HCT116 (cell line): ENCODE results near the gene CIAO1.

Experiments used
- CEBPB ChIP-seq: IDR thresholded peaks from 2 replicates; pipeline ENCODE4 v1.6.1; 2012; ENCODE audit warnings: low read depth
- EZH2 ChIP-seq: fragments of 200-600 bp; sonication (generic); IDR thresholded peaks from 2 replicates; pipeline ENCODE4 v1.6.1; 2017; ENCODE audit warnings: antibody characterized with exemption, mixed run types
- EZH2phosphoT487 ChIP-seq: fragments of 200-600 bp; IDR thresholded peaks from 2 replicates; pipeline ENCODE4 v1.6.1; 2018; ENCODE audit warnings: antibody characterized with exemption, borderline replicate concordance
- POLR2A ChIP-seq: IDR thresholded peaks from 2 replicates; pipeline ENCODE4 v1.7.0; 2011; ENCODE audit warnings: borderline replicate concordance; ENCODE audit not compliant: insufficient read depth, insufficient read length; ENCODE audit errors: extremely low read depth
- RAD21 ChIP-seq: IDR thresholded peaks from 2 replicates; pipeline ENCODE4 v1.6.1; 2012; ENCODE audit warnings: low read depth, mild to moderate bottlenecking
- REST ChIP-seq: IDR thresholded peaks from 2 replicates; pipeline ENCODE4 v1.6.1; 2012; ENCODE audit warnings: low read depth
- SIN3A ChIP-seq: IDR thresholded peaks from 2 replicates; pipeline ENCODE4 v1.6.1; 2012; ENCODE audit warnings: low read depth
- TCF7L2 ChIP-seq: IDR thresholded peaks from 2 replicates; pipeline ENCODE4 v1.7.0; 2011; ENCODE audit warnings: borderline replicate concordance, inconsistent platforms; ENCODE audit not compliant: insufficient read depth, insufficient read length; ENCODE audit errors: extremely low read depth
- TF ChIP-seq, protein P1 (sequence below), 3 experiments: fragments of 200-600 bp in 1 of 3; sonication (generic) in 1 of 3; IDR thresholded peaks in 2 of 3; conservative IDR thresholded peaks in 1 of 3; 2 replicates each; pipeline ENCODE4 v1.5.1; 2012 to 2017; ENCODE audit warnings: low read depth in 2 of 3, low read length in 2 of 3, antibody characterized with exemption in 1 of 3, borderline replicate concordance in 1 of 3, control low read depth in 1 of 3, mild to moderate bottlenecking in 1 of 3, mixed read lengths in 1 of 3, mixed run types in 1 of 3, moderate library complexity in 1 of 3; ENCODE audit not compliant: insufficient read depth in 1 of 3
- TF ChIP-seq, protein P2 (sequence below): IDR thresholded peaks from 2 replicates; pipeline ENCODE4 v1.6.1; 2012
- TF ChIP-seq, protein P3 (sequence below): IDR thresholded peaks from 2 replicates; pipeline ENCODE4 v1.6.1; 2012
- TF ChIP-seq, protein P4 (sequence below): IDR thresholded peaks from 2 replicates; pipeline ENCODE4 v1.6.1; 2011; ENCODE audit warnings: mild to moderate bottlenecking, low read length, moderate library complexity; ENCODE audit not compliant: insufficient replicate concordance; ENCODE audit errors: extremely low read depth

DNA sequence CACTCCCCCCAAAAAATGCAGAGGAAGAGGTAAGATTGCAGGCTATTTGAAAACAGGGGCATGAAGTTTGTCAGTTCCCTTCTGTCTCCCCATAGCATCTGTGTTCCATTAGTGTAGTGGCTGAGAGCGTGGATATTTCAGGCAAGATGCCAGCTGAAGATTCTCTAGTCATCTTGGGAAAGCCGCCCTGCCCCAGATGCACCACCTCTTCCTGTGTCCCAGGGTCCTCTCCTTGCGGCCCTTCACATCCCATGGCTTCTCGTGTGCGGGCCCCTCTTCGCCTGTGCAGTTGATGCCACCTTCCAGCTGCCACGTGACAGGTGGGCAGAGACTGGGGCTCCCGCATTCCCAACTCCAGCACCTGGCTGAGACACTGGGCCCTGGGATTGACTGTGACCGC is 16.4 kb upstream of the CIAO1 start:
- TF ChIP-seq POLR2A (no peak), REST (no peak), TCF7L2 (no peak), SIN3A (no peak), EZH2phosphoT487 (no peak), RAD21 (no peak), EZH2 (no peak), CEBPB (no peak)
- TF ChIP-seq, protein P1, sequence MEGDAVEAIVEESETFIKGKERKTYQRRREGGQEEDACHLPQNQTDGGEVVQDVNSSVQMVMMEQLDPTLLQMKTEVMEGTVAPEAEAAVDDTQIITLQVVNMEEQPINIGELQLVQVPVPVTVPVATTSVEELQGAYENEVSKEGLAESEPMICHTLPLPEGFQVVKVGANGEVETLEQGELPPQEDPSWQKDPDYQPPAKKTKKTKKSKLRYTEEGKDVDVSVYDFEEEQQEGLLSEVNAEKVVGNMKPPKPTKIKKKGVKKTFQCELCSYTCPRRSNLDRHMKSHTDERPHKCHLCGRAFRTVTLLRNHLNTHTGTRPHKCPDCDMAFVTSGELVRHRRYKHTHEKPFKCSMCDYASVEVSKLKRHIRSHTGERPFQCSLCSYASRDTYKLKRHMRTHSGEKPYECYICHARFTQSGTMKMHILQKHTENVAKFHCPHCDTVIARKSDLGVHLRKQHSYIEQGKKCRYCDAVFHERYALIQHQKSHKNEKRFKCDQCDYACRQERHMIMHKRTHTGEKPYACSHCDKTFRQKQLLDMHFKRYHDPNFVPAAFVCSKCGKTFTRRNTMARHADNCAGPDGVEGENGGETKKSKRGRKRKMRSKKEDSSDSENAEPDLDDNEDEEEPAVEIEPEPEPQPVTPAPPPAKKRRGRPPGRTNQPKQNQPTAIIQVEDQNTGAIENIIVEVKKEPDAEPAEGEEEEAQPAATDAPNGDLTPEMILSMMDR (IDR thresholded peaks at IDR 0.05 in 2 of 3, conservative IDR thresholded peaks at IDR 0.05 in 1 of 3; ENCODE audit: borderline replicate concordance in 1 of 3, insufficient read depth in 1 of 3, low read depth in 2 of 3, low read length in 2 of 3): no peak
- TF ChIP-seq, protein P2, sequence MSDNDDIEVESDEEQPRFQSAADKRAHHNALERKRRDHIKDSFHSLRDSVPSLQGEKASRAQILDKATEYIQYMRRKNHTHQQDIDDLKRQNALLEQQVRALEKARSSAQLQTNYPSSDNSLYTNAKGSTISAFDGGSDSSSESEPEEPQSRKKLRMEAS: no peak
- TF ChIP-seq, protein P3, sequence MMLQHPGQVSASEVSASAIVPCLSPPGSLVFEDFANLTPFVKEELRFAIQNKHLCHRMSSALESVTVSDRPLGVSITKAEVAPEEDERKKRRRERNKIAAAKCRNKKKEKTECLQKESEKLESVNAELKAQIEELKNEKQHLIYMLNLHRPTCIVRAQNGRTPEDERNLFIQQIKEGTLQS: no peak
- TF ChIP-seq, protein P4, sequence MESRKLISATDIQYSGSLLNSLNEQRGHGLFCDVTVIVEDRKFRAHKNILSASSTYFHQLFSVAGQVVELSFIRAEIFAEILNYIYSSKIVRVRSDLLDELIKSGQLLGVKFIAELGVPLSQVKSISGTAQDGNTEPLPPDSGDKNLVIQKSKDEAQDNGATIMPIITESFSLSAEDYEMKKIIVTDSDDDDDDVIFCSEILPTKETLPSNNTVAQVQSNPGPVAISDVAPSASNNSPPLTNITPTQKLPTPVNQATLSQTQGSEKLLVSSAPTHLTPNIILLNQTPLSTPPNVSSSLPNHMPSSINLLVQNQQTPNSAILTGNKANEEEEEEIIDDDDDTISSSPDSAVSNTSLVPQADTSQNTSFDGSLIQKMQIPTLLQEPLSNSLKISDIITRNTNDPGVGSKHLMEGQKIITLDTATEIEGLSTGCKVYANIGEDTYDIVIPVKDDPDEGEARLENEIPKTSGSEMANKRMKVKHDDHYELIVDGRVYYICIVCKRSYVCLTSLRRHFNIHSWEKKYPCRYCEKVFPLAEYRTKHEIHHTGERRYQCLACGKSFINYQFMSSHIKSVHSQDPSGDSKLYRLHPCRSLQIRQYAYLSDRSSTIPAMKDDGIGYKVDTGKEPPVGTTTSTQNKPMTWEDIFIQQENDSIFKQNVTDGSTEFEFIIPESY: no peak
